ENCODE measurements around the gene MEIS2.

The MEIS2 gene

DNA sequence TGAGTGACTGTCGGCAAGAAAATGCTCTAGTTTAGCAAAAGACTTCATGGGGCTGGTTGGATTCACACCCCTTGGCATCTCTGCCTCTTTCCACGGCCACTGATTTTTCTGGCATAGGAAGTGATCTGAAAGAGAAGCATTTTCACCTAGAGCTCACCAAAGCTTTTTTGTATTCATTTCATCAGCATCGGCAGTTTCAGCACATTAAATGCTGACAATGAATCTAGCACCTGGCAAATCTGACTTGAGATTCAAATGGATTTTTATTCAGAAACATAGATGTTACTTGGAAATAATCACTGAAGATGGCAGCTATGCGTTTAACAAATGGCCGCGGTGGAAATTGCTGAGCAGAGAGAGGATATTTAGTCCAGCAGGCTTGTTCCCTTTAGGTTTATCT is 155.9 kb downstream of the MEIS2 start:
- TF ChIP-seq EZH2 (IDR thresholded peaks at IDR 0.05; ENCODE audit: borderline replicate concordance, low read depth, low read length, severe bottlenecking) = no peak
- TF ChIP-seq, protein P1, sequence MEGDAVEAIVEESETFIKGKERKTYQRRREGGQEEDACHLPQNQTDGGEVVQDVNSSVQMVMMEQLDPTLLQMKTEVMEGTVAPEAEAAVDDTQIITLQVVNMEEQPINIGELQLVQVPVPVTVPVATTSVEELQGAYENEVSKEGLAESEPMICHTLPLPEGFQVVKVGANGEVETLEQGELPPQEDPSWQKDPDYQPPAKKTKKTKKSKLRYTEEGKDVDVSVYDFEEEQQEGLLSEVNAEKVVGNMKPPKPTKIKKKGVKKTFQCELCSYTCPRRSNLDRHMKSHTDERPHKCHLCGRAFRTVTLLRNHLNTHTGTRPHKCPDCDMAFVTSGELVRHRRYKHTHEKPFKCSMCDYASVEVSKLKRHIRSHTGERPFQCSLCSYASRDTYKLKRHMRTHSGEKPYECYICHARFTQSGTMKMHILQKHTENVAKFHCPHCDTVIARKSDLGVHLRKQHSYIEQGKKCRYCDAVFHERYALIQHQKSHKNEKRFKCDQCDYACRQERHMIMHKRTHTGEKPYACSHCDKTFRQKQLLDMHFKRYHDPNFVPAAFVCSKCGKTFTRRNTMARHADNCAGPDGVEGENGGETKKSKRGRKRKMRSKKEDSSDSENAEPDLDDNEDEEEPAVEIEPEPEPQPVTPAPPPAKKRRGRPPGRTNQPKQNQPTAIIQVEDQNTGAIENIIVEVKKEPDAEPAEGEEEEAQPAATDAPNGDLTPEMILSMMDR (IDR thresholded peaks at IDR 0.05; ENCODE audit: borderline replicate concordance, extremely low read depth, low read length, poor library complexity, severe bottlenecking) = no peak
- ATAC-seq (ENCODE audit: insufficient read depth, low read depth) = no peak

DNA sequence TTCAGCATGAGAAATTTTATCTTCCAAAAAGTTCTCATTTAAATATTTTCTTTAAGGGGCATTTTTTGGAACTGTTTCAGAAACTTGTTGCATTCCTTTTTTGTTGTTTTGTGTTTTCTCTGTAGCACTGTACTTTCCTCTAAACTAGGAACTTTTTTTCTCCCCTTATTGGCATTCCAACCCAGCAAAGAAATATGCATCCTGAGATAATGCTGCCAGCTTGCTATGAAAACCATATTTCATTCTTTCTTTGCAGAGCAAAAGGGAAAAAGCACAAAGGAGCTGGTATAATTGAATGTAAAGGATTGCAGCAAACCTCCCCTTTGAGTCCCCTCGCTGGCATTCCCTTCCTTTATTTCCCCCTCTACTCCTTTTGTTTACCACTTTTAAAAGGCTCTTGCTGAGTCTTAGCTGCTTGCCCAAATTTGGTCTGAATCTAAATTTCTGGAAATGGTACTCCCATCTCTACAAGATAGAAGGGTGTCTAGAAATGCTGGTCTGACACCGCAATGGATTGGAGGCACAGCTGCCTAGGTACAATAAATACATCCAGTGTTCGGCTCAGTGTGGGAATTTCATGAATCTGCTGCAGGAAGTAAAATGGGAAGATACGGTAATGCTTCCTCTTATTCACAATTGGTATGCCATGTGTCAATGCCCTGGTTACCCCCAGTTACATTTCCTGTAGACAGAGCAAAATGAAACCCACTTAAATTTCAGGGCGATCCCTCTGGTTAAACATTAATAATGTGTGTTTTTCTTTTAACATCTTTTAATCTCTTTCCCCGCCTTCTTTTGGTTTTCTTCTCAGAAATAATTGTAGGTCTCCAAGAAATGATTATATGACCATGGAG is 156.6 kb downstream of the MEIS2 start:
- Histone ChIP-seq H2AFZ (ENCODE audit: low read depth, low read length) (no peak overlapping the region), H3K79me2 (ENCODE audit: insufficient read depth, low read length) (no peaks in the 10 kb centered on the region), H3K36me3 (ENCODE audit: insufficient read depth, low read length) (no peaks in the 10 kb centered on the region), H3K27me3 (ENCODE audit: insufficient read depth, low read length, poor library complexity) (no peaks in the 10 kb centered on the region), H3K4me1 (ENCODE audit: insufficient read depth, low read length) (no peaks in the 10 kb centered on the region), H3K9me3 (ENCODE audit: insufficient read depth, low read length, severe bottlenecking) (no peaks in the 10 kb centered on the region), H3K27ac (ENCODE audit: low read length) (no peak overlapping the region), H4K20me1 (ENCODE audit: insufficient read depth, low read length) (no peaks in the 10 kb centered on the region), H3K9ac (ENCODE audit: low read depth, low read length) (no peak overlapping the region), H3K4me2 (ENCODE audit: insufficient read depth, low read length) (no peak overlapping the region), H3K4me3 (ENCODE audit: low read depth in 1 of 2, low read length in 2 of 2) (no peak overlapping the region)
- DNase-seq (no peak), ATAC-seq (ENCODE audit: insufficient read depth, low read depth) (no peak)
- no peak for TF ChIP-seq EZH2 (IDR thresholded peaks at IDR 0.05; ENCODE audit: borderline replicate concordance, low read depth, low read length, severe bottlenecking)
- TF ChIP-seq, protein P1 (IDR thresholded peaks at IDR 0.05; ENCODE audit: borderline replicate concordance, extremely low read depth, low read length, poor library complexity, severe bottlenecking) = no peak

More for the DNA sequence above, 155.9 kb downstream of the MEIS2 start:
- Histone ChIP-seq H2AFZ (ENCODE audit: low read depth, low read length) (no peak overlapping the region), H3K9ac (ENCODE audit: low read depth, low read length) (no peak overlapping the region), H4K20me1 (ENCODE audit: insufficient read depth, low read length) (no peaks in the 10 kb centered on the region), H3K4me3 (ENCODE audit: low read depth in 1 of 2, low read length in 2 of 2) (no peak overlapping the region), H3K4me2 (ENCODE audit: insufficient read depth, low read length) (no peak overlapping the region), H3K9me3 (ENCODE audit: insufficient read depth, low read length, severe bottlenecking) (no peaks in the 10 kb centered on the region), H3K36me3 (ENCODE audit: insufficient read depth, low read length) (no peaks in the 10 kb centered on the region), H3K27ac (ENCODE audit: low read length) (no peak overlapping the region), H3K4me1 (ENCODE audit: insufficient read depth, low read length) (no peaks in the 10 kb centered on the region), H3K79me2 (ENCODE audit: insufficient read depth, low read length) (no peaks in the 10 kb centered on the region), H3K27me3 (ENCODE audit: insufficient read depth, low read length, poor library complexity) (no peaks in the 10 kb centered on the region)
- no peak for DNase-seq

DNA sequence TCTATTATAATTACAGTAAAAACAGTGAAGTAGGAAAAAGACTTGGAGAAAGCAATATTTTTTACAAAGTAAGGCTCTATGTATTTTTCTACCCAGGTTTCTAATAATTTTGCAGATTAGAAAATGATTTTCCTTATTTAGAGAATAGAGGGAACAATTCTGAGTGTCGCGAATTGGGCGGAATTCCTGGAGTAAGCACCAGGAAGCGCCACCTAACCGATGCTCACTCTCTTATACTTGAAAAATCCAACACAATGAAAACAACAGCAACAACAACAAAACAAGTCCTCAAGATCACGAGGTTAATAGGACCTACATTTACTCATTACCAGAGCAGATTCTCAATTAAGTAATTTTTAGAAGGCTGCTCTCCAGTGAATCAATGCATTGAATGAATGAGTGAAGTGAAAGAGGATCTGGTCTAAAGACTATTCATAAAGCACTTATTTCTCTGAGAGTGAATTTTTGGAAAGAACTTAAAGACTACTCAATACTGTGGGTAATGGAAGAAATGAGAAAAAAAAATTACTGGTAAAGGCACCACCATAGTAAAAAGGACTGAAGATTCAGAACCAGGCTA is 158.0 kb downstream of the MEIS2 start:
- Histone ChIP-seq H2AFZ (ENCODE audit: low read depth, low read length) (no peak overlapping the region), H4K20me1 (ENCODE audit: insufficient read depth, low read length) (no peaks in the 10 kb centered on the region), H3K4me3 (ENCODE audit: low read depth in 1 of 2, low read length in 2 of 2) (no peak overlapping the region), H3K9ac (ENCODE audit: low read depth, low read length) (no peak overlapping the region), H3K4me2 (ENCODE audit: insufficient read depth, low read length) (no peak overlapping the region), H3K36me3 (ENCODE audit: insufficient read depth, low read length) (no peaks in the 10 kb centered on the region), H3K27me3 (ENCODE audit: insufficient read depth, low read length, poor library complexity) (no peaks in the 10 kb centered on the region), H3K27ac (ENCODE audit: low read length) (no peak overlapping the region), H3K9me3 (ENCODE audit: insufficient read depth, low read length, severe bottlenecking) (no peaks in the 10 kb centered on the region), H3K4me1 (ENCODE audit: insufficient read depth, low read length) (no peaks in the 10 kb centered on the region), H3K79me2 (ENCODE audit: insufficient read depth, low read length) (no peaks in the 10 kb centered on the region)
- ATAC-seq (ENCODE audit: insufficient read depth, low read depth) (no peak), DNase-seq (no peak)
- no peak for TF ChIP-seq EZH2 (IDR thresholded peaks at IDR 0.05; ENCODE audit: borderline replicate concordance, low read depth, low read length, severe bottlenecking)
- TF ChIP-seq, protein P1 (IDR thresholded peaks at IDR 0.05; ENCODE audit: borderline replicate concordance, extremely low read depth, low read length, poor library complexity, severe bottlenecking) = no peak

Measured in DND-41 (cell line).